HepG2 (cell line): ENCODE results near the gene CCDC6. TPM values are rescaled to one million over a fixed set of nuclear protein-coding genes. Genes with fewer than 3 reads are reported as not detected.
A peak's percentile ranks its signal among the peaks of the same experiment; 100 is the strongest.

ENCODE experiments used
- BCL6 ChIP-seq: IDR thresholded peaks from 2 replicates; pipeline ENCODE4 v1.6.1; 2016; ENCODE audit warnings: missing genetic modification reagents, missing compliant biosample characterization
- BRD4 ChIP-seq: sonication (generic); formaldehyde crosslinking; IDR thresholded peaks from 2 replicates; pipeline ENCODE4 v1.4.0; 2020; ENCODE audit warnings: missing genetic modification reagents
- BRF2 ChIP-seq: sonication (generic); formaldehyde crosslinking; IDR thresholded peaks from 2 replicates; pipeline ENCODE4 v1.8.1; 2022; ENCODE audit warnings: mild to moderate bottlenecking, missing genetic modification reagents
- GMEB1 ChIP-seq: sonication (generic); formaldehyde crosslinking; IDR thresholded peaks from 2 replicates; pipeline ENCODE4 v1.5.1; 2020; ENCODE audit warnings: missing genetic modification reagents, mild to moderate bottlenecking, borderline replicate concordance
- MTA1 ChIP-seq: sonication (generic); formaldehyde crosslinking; IDR thresholded peaks from 2 replicates; pipeline ENCODE4 v1.4.0; 2020; ENCODE audit warnings: missing genetic modification reagents, mild to moderate bottlenecking, borderline replicate concordance
- PAF1 ChIP-seq: IDR thresholded peaks from 2 replicates; pipeline ENCODE4 v1.6.1; 2016; ENCODE audit warnings: missing genetic modification reagents, missing compliant biosample characterization
- SRY ChIP-seq: sonication (generic); formaldehyde crosslinking; IDR thresholded peaks from 2 replicates; pipeline ENCODE4 v1.8.0; 2022; ENCODE audit warnings: mild to moderate bottlenecking, missing genetic modification reagents
- ZBTB20 ChIP-seq: sonication (generic); formaldehyde crosslinking; IDR thresholded peaks from 2 replicates; pipeline ENCODE4 v1.8.1; 2023; ENCODE audit warnings: missing genetic modification reagents, low read depth, mild to moderate bottlenecking, borderline replicate concordance
- ZIK1 ChIP-seq: sonication (generic); formaldehyde crosslinking; IDR thresholded peaks from 2 replicates; pipeline ENCODE4 v1.5.0; 2020; ENCODE audit warnings: mild to moderate bottlenecking, low read depth, missing genetic modification reagents, borderline replicate concordance
- ZKSCAN5 ChIP-seq: sonication (generic); formaldehyde crosslinking; IDR thresholded peaks from 2 replicates; pipeline ENCODE4 v1.5.1; 2020; ENCODE audit warnings: mild to moderate bottlenecking, missing genetic modification reagents
- ZNF7 ChIP-seq: IDR thresholded peaks from 2 replicates; pipeline ENCODE4 v1.6.1; 2016; ENCODE audit warnings: missing biosample characterization, missing genetic modification reagents
- ZNF710 ChIP-seq: sonication (generic); formaldehyde crosslinking; IDR thresholded peaks from 2 replicates; pipeline ENCODE4 v1.5.0; 2020; ENCODE audit warnings: mild to moderate bottlenecking, missing genetic modification reagents, borderline replicate concordance
- ZSCAN31 ChIP-seq: sonication (generic); formaldehyde crosslinking; IDR thresholded peaks from 2 replicates; pipeline ENCODE4 v1.5.0; 2020; ENCODE audit warnings: low read depth, mild to moderate bottlenecking, missing genetic modification reagents
- polyA plus RNA-seq, 8 experiments: library from polyadenylated mRNA; depleted of rRNA in 3 of 8; stranded (reverse) in 7 of 8; unstranded in 1 of 8; fragments of >200 nt; fragmentation: Illumina TruSeq in 4 of 8; extraction: Trizol in 4 of 8; gene quantifications; 2 replicates each; pipeline versions ENCODE4 v1.2.1 to v1.2.3, GENCODE V29; 2011 to 2016; ENCODE audit warnings: low read depth in 4 of 8, missing spikeins in 1 of 8, mixed read lengths in 1 of 8; ENCODE audit not compliant: insufficient read depth in 1 of 8
- total RNA-seq, 5 experiments: library from RNA; depleted of rRNA; stranded (reverse); fragments of >200 nt; fragmentation: Illumina TruSeq; extraction: Trizol; gene quantifications; 2 replicates each; pipeline ENCODE4 v1.2.3, GENCODE V29; 2016; ENCODE audit warnings: low read depth in 1 of 5
- TF ChIP-seq, protein P1 (sequence below): sonication (generic); formaldehyde crosslinking; IDR thresholded peaks from 2 replicates; pipeline ENCODE4 v1.8.0; 2022; ENCODE audit warnings: missing genetic modification reagents, mild to moderate bottlenecking, borderline replicate concordance
- TF ChIP-seq, protein P2 (sequence below): sonication (generic); formaldehyde crosslinking; IDR thresholded peaks from 2 replicates; pipeline ENCODE4 v1.4.0; 2020; ENCODE audit warnings: mild to moderate bottlenecking, missing genetic modification reagents, borderline replicate concordance

The CCDC6 gene
- total and polyA plus RNA-seq, 2 of the 13 experiments (the other 11 are each of a cell fraction or from before 2014, with no cell fraction given), result 17.9 to 18.3 TPM

DNA sequence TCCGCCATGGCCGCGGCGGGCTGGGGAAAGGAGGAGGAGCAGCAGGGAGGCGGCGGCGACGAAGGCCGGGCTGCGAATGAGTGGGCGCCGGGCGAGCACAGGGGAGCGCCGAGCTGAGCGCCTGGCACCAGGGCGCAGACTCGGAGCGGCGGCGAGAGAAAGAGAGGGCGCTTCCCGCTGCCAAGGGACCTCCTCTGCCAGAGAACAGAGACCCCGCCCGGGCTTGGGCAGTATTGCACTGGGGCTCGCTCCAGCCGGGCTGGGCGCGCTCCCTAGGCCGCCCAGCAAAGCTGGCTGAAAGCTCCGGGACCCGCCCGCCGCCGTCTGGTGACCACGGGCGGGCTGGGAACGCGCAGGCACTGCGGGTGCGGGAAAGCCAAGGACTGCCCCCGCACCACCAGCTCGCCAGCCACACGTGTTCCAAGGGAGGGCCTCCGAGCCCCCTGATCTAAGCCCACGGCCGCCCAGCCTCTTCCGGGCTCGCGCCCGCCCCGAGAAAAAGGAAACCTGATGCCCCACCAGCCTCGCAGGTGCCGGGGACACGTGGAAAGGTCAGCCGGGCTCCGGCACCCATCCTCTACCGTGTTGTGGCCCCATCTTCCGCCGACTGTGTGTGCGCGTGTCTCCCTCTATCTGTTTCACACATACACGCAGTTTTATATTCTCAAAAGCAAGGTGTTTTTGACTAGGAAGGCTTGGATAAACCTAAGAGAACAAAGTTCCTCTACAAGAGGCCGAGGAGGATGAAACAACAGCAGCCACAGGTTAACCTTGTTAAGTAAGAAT is at the start of gene CCDC6 (continued):
- TF ChIP-seq ZNF710 (CRISPR knock-in tag), result 0 out of 2 replicates have a peak, but pooled peaks have one; percentile 31
- TF ChIP-seq SRY, result peak; percentile 63; the same call in 1 of the 2 replicates
- peak; percentile 76; the same call in 1 of the 2 replicates for TF ChIP-seq ZBTB20
- TF ChIP-seq GMEB1 (CRISPR knock-in tag), result peak; percentile 75
- TF ChIP-seq ZSCAN31 (CRISPR knock-in tag), result peak; percentile 74; the same call in 1 of the 2 replicates
- TF ChIP-seq, protein P1, sequence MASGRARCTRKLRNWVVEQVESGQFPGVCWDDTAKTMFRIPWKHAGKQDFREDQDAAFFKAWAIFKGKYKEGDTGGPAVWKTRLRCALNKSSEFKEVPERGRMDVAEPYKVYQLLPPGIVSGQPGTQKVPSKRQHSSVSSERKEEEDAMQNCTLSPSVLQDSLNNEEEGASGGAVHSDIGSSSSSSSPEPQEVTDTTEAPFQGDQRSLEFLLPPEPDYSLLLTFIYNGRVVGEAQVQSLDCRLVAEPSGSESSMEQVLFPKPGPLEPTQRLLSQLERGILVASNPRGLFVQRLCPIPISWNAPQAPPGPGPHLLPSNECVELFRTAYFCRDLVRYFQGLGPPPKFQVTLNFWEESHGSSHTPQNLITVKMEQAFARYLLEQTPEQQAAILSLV (CRISPR knock-in tag), result peak; percentile 80; the same call in 1 of the 2 replicates
- no peak for TF ChIP-seq ZNF7 (CRISPR knock-in tag)
- TF ChIP-seq BRD4, result no peak
- TF ChIP-seq BCL6 (CRISPR knock-in tag), result peak; percentile 47; the same call in 1 of the 2 replicates
- peak; percentile 95; the same call in 1 of the 2 replicates for TF ChIP-seq BRF2 (CRISPR knock-in tag)
- TF ChIP-seq ZIK1 (CRISPR knock-in tag), result 0 out of 2 replicates have a peak, but pooled peaks have one; percentile 59
- no peak for TF ChIP-seq PAF1 (CRISPR knock-in tag)
- TF ChIP-seq, protein P2, sequence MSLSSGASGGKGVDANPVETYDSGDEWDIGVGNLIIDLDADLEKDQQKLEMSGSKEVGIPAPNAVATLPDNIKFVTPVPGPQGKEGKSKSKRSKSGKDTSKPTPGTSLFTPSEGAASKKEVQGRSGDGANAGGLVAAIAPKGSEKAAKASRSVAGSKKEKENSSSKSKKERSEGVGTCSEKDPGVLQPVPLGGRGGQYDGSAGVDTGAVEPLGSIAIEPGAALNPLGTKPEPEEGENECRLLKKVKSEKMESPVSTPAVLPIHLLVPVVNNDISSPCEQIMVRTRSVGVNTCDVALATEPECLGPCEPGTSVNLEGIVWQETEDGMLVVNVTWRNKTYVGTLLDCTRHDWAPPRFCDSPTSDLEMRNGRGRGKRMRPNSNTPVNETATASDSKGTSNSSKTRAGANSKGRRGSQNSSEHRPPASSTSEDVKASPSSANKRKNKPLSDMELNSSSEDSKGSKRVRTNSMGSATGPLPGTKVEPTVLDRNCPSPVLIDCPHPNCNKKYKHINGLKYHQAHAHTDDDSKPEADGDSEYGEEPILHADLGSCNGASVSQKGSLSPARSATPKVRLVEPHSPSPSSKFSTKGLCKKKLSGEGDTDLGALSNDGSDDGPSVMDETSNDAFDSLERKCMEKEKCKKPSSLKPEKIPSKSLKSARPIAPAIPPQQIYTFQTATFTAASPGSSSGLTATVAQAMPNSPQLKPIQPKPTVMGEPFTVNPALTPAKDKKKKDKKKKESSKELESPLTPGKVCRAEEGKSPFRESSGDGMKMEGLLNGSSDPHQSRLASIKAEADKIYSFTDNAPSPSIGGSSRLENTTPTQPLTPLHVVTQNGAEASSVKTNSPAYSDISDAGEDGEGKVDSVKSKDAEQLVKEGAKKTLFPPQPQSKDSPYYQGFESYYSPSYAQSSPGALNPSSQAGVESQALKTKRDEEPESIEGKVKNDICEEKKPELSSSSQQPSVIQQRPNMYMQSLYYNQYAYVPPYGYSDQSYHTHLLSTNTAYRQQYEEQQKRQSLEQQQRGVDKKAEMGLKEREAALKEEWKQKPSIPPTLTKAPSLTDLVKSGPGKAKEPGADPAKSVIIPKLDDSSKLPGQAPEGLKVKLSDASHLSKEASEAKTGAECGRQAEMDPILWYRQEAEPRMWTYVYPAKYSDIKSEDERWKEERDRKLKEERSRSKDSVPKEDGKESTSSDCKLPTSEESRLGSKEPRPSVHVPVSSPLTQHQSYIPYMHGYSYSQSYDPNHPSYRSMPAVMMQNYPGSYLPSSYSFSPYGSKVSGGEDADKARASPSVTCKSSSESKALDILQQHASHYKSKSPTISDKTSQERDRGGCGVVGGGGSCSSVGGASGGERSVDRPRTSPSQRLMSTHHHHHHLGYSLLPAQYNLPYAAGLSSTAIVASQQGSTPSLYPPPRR (CRISPR knock-in tag), result peak; percentile 74
- peak; percentile 93 for TF ChIP-seq MTA1 (CRISPR knock-in tag)
- 0 out of 2 replicates have a peak, but pooled peaks have one; percentile 61 for TF ChIP-seq ZKSCAN5 (CRISPR knock-in tag)
